HG03575 (cell line): ENCODE data around the gene DGKQ.

Experiments
- ATAC-seq: cut with Tn5 transposase; IDR thresholded peaks from one replicate; pipeline ENCODE4 v1.9.1; 2021; ENCODE audit not compliant: unreplicated experiment, insufficient number of reproducible peaks, low FRiP score; ENCODE audit errors: extremely low read depth

Gene DGKQ

DNA sequence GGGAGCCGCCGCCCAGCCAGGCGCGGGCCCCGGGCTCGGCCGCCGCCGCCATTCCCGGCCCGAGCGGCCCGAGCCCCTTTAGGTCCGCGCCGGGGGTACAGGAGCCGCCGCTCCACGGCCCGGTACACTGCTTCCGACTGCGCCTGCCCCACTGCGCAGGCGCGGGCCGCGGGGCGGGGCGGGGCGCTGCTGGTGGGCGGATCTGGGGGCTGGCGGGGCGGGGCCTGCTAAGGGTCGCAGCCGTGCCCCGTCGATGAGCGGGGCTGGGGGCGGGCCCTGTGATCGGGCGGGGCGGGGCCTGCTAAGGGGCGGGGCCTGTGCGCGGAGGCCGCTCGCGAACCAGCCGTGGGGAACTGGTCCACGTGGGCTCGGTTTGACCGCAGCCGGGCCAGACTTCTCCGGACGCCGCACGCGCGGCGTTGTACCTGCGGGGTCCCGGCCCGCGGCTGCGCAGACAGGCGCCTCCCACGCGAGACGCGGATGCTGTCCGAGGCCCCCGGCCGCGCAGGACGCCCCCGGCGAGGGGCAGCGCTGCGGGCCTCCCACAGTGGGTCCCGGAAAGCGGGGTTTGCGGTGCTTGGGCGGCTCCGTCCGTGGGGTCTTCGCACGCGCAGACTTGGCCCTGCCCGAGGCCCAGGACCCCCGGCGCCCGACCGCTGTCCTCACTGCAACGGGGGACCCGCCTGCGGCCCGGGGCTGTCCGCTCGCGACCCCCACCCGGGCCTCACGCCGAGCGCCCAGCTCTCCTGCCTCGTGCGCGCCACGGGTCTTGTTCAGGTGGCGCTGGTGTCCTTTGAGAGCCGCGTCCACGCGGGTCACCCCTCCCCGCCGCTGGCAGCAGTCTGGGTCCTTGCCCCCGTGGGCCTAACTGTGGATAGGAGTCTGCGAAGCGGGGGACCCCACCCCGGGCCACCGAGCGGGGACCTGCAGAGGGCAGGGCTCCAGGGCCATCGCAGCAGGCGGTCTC is at the start of gene DGKQ:
TSS of gene DGKQ (minus strand) at position 139 of the 967 bp plus-strand sequence. CDS start at position 52, 87 bp downstream.
- no peak for ATAC-seq

GRCh38 chr4:1022739-1023066 is 49.3 kb upstream of the DGKQ start:
- no peak for ATAC-seq

DNA sequence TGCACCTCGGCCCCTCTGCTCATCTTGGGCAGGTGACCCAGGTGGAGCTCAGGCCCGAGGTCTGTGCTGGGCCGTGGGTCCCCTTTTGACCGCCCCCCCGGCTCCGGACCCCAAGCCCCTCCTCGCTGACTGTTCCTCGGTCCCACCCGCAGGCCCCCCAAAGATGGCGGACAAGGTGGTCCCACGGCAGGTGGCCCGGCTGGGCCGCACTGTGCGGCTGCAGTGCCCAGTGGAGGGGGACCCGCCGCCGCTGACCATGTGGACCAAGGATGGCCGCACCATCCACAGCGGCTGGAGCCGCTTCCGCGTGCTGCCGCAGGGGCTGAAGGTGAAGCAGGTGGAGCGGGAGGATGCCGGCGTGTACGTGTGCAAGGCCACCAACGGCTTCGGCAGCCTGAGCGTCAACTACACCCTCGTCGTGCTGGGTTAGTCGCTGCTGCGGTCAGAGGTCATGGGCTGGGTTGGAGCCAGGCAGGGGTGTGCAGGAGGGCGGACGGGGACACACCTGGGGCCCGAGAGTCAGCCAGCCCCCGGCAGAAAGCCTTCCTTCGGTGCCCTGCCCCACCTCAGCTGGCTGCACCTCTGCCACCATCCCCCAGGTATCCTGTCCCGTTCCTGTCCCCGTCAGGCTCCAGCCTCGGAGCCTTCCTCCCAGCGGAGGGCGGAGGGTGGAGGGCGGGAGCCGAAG is 48.8 kb upstream of the DGKQ start:
- ATAC-seq = no peak

DNA sequence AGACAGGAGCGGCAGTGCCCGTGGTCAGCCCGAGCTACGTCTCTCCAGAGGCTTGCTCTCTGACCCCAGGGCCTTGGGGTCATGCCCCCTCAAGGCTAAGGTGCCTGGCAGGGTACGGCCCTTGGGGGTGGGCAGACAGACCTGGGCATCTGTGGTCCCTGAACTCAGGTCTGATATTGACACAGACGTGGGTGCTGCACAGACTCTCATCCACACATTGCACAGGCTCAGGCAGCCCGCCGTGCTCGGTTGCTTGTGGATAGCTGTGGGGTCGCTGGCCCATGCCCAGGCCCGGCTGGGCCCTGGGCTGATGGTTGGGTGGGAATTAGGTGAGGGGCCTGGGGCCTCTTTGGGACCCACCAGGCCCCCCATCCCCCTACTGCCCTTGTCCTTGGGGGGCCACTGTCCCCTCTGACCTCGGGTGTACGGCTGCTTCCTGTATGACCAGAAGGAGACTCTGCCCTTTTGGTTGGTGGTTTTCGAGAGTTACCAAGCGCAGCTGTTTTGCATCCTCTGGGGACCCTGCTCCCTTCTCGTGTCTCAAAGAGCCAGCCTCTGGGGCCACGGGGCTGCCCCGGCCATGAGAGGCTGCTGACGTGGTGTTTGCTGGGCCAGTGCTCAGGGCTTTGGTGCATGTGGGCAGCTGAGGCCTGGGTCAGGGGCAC is 48.1 kb upstream of the DGKQ start:
- no peak for ATAC-seq

DNA sequence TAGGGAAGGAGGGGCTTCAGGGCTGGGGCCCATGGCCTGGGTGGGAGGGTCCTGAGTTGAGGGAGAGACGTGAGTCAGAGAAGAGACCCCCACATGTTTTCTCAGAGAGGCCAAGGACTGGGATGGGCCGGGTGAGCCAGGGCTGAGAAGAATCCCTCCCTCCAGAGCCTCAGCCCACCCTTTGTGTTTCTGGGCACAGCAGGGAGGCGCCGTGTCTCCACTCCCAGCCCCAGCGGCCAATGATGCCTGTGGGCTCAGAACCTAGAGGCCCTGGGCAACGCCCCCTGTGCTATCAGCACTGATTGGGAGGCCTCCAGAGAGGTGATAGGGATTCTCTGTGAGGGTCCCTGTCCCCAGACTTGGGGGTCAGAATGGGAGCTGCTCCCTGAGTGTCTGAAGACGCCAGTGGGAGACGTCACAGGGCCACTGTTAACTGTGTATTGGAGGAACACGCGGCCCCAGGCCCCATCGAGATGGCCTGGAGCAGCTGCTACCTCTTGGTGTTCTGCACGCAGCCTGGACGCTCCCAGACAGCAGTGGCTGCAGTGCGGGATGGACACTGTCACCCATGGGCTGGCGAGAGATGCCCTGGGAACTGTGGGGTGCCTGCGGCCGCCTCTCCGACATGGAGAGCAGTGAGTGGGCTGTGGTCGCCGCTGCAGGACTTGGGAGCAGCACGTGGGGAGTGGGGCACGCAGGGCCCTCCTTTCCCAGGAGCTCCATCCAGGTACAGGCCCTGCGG is 46.5 kb upstream of the DGKQ start:
- no peak for ATAC-seq

DNA sequence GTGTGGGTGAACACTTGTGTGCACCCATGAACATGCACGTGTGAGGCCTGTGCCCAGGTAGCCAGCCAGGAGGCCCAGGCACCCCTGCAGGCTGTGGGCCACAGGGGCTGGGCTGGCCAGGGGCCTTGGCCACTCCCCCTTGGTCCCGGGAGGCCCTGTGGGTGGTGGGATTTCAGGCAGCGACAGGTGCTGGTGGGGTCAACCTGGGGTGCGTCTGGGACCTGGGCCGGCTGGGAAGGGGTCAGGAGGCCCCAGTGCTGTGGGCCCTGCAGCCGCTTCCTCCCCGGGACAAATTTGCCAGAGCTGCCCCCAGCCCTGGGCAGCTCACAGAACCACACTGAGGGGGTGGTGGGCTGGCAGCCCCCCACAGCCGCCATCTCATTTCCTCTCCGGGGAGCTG is 46.0 kb upstream of the DGKQ start:
- ATAC-seq = no peak

GRCh38 chr4:1018147-1019020 is 45.0 kb upstream of the DGKQ start:
- ATAC-seq = no peak

DNA sequence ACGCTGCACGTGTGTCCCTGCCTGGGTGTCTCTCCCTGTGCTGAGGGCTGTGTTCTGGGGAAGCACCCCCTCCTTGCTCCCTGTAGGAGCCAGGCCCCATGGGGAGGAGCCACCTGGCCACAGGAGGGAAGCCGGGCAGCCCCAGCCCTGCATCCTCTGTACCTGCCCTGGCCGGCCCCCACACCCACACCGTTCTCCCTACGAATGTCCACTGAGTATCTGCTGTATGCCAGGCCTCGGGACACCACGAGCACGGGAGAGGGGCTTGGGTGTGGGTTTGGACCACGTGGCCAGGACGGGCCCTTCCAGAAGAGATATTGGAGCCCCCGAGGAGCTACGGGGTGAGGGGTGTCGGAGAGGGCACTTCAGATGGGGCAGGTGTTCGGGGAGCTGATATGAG is 44.3 kb upstream of the DGKQ start:
- no peak for ATAC-seq

- no peak for ATAC-seq
Observed at GRCh38 chr4:1017211-1017610, 43.8 kb upstream of the DGKQ start.

GRCh38 chr4:1015746-1016145 is 42.4 kb upstream of the DGKQ start:
- no peak for ATAC-seq

DNA sequence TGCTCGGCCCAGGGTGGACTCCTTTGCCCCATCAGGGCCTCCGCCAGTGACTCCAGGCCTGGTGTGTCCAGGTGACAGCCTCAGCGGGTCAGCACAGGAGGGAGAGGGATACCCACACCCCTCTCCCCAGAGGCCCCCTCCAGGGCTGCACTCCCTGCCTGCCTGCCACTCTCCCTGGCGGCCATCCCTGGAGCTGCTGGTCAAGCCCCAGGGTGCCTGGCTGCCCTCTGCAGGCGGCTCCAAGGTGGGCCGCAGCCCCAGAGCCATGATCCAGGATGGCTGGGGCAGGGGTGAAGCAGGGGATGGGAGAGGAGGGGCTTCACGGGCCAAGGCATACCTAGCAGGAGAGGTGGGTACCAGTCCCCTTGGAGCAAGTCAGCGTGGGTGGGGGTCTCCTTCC is 41.8 kb upstream of the DGKQ start:
- no peak for ATAC-seq

- ATAC-seq = no peak
Observed at GRCh38 chr4:1014291-1015167, 41.2 kb upstream of the DGKQ start.

GRCh38 chr4:1013225-1014073 is 40.1 kb upstream of the DGKQ start:
- no peak for ATAC-seq

GRCh38 chr4:1012034-1012739 is 38.8 kb upstream of the DGKQ start:
- no peak for ATAC-seq

DNA sequence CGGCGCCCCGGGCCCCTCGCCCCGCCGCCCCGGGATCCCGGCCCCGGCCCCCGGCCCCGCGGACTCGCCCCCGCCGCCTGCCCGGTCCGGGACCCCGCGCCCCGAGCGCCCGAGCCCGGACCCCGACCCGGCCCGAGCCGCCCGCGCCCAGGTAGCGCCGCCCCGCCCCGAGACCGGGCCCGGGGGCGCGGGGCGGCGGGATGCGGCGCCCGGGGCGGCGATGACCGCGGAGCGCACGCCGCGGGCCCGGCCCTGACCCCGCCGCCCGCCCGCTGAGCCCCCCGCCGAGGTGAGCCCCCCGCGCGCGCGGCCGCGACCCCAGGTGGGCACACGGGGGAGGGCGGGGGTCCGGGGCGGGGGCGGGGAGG is 38.3 kb upstream of the DGKQ start:
- ATAC-seq = no peak

DNA sequence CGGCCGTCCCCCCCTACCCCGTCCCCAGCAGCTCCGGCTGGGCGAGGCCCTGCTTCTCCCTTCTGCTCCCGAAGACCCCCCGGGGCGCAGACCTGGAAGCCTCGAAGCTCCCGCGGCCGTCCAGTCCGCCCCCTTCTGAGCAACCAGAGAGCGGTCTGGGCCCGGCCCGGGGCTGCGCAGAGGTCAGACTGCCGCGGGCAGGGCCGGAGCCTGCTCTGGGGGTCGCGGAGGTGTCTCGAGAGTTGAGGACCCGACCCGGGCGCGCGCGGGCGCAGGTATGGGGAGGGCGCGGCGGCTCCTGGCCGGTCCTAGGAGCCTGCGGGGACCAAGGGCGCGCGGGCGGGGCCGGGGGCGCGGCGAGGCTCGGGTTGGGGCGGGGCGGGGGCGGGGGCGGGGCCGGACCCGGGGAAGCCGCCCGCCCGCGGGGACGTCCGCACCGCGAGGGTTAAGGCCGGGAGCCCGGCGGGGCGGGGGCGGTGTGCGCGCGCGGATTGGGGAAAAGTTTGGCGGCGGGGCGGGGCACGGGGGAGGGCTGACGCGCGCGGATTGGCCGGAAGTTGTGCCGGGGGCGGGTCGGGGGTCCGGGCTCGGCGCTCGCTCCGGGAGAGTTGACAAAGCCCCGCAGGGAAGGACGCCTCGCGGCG is 37.8 kb upstream of the DGKQ start, which contains the start of gene FGFRL1:
TSS of gene FGFRL1 (plus strand) at position 605 of the 644 bp plus-strand sequence. CDS start 860 bp downstream, outside the sequence.
- no peak for ATAC-seq
